ENCODE data around the gene BIN1. TPM values are rescaled to one million over a fixed set of nuclear protein-coding genes. Genes with fewer than 3 reads are reported as not detected.

BIN1 gene
- total and polyA plus RNA-seq, 4 experiments from 2014 or later, result 99.4 to 163 (median 122) TPM

DNA sequence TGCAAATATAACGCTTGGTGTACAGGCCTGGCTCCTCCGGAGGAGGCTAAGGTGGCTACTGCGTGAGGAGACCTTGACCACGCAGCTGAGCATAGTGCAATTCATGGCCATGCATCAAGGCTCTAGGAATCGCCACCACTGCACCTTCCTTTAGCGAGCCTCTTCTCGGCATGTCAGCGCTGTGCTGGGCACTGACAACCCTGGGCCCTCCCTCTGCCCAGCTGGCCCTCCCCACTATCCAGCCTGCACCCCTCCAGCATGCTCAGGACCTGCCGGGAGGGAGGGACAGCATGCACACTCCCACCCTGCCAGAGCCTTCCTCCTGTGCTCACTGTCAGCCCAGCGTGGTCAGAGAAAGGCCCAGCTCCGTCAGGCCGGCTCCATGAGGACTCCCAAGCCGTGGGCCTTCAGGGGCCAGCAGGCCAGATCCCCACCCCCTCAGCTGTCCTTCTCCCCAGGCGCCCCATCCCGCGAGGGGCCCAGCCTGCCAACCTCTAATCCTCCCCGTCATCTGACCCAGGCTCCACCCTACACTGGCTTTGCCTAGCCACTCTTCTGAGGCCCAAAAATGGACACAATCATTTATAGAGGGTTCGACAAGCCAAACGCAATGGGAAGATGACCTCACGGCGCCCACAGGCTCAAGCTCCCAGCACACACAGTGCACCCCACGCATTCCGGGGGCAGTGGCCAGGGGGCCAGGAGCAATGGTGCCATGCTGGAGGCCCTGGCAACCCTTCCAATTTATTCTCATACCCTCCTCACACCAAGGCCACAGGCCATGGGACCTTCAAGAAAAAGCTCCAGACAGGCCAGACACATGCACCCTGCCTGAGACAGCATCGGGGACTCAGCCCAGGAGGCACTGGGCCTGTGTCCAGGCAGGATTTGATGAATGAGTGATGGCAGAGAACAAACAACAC is 3.5 kb downstream of the BIN1 start:
- Mint-ChIP-seq H3K4me3 (peak overlapping the region in 1 of 8 donors; percentile 39), H3K27me3 (peaks cover 1 to 8% of the 10 kb centered on the region in 2 donors), H3K9me3 (no peaks in the 10 kb centered on the region), H3K4me1 (peaks cover 0 to 12% (median 4%) of the 10 kb centered on the region in 4 donors), H3K36me3 (peaks cover 0 to 2% of the 10 kb centered on the region in 2 donors), H3K27ac (no peak overlapping the region)
- intact Hi-C loops (cut with micrococcal nuclease), result no loop called here
- Histone ChIP-seq H3K4me1 (ENCODE audit: insufficient read depth, low read length) (peaks cover 21% of the 10 kb centered on the region), H3K27ac (ENCODE audit: low read depth, low read length) (no peak overlapping the region), H3K4me3 (ENCODE audit: low read length in 2 of 2) (no peak overlapping the region), H3K36me3 (ENCODE audit: insufficient read depth, low read length) (no peaks in the 10 kb centered on the region), H3K9me3 (ENCODE audit: control insufficient read depth in 1 of 2, low read length in 2 of 2) (no peaks in the 10 kb centered on the region), H3K27me3 (ENCODE audit: insufficient read depth, low read length) (no peaks in the 10 kb centered on the region)
- no peak for DNase-seq
- ChIA-PET CTCF (ENCODE audit: partially characterized antibody) (interaction anchor here (1.5 kb wide), 1 partner anchor 9 kb away, joined by 3 read pairs; no protein-coding TSS in a partner anchor), POLR2A (ENCODE audit: partially characterized antibody) (interaction anchor here (0.8 kb wide), 1 partner anchor 23 kb away, joined by 3 read pairs; no protein-coding TSS in a partner anchor)

DNA sequence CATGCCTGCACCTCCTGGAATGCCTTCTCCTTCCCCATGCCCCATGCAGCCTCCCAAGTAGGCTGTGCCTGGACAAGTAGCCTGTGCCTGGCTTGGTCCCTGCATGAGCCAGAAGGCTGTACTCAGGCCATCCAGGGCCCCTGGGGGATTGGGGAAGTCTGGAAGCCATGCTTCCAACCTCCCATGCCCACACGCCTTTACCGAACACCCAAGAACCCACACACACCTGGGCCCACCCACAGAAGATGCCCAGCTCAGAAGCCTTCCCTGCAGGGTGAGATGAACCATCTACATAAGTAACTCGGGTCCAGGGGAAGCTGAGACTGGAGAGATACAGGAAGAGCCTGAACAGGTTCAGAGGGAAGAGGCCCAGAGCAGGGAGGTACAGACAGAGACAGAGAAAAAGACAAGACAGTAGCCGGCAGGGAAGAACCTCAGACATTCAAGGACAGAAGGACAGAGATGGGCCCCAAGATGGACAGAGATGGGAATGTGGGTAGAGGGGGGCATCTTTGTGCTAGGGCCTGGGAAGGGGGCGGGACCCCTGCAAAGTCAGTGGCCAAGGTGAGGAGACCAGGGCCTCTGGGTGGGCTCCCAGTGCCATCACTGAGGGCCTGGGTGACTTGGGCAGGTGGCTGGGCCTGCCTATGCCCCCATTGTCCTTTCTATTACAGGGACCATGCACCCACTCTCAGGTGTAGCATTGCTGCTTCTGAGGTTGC is 4.3 kb downstream of the BIN1 start:
- DNase-seq, result no peak
- H3K4me3 ChIP-seq (ENCODE audit: low read length in 2 of 2), result no peak overlapping the region
- H3K27ac ChIP-seq (ENCODE audit: low read depth, low read length), result no peak overlapping the region
- no peaks in the 10 kb centered on the region for H3K27me3 ChIP-seq (ENCODE audit: insufficient read depth, low read length)
- no peaks in the 10 kb centered on the region for H3K9me3 ChIP-seq (ENCODE audit: control insufficient read depth in 1 of 2, low read length in 2 of 2)
- ChIA-PET POLR2A (ENCODE audit: partially characterized antibody) (no interaction called here), CTCF (ENCODE audit: partially characterized antibody) (interaction anchor here (1.9 kb wide), 1 partner anchor 28 kb away, joined by 4 read pairs; no protein-coding TSS in a partner anchor)
- peaks cover 0 to 2% of the 10 kb centered on the region in 2 donors for H3K36me3 Mint-ChIP-seq
- H3K27me3 Mint-ChIP-seq, result peaks cover 0 to 8% of the 10 kb centered on the region in 2 donors
- no peaks in the 10 kb centered on the region for H3K36me3 ChIP-seq (ENCODE audit: insufficient read depth, low read length)
- H3K27ac Mint-ChIP-seq, result peak overlapping the region in 2 of 7 donors; percentile 43 to 60
- peak overlapping the region in 1 of 8 donors; percentile 5 for H3K4me3 Mint-ChIP-seq
- intact Hi-C loops (cut with micrococcal nuclease), result no loop called here
- H3K9me3 Mint-ChIP-seq, result no peaks in the 10 kb centered on the region
- H3K4me1 ChIP-seq (ENCODE audit: insufficient read depth, low read length), result peaks cover 17% of the 10 kb centered on the region
- H3K4me1 Mint-ChIP-seq, result peaks cover 0 to 10% (median 2%) of the 10 kb centered on the region in 4 donors

DNA sequence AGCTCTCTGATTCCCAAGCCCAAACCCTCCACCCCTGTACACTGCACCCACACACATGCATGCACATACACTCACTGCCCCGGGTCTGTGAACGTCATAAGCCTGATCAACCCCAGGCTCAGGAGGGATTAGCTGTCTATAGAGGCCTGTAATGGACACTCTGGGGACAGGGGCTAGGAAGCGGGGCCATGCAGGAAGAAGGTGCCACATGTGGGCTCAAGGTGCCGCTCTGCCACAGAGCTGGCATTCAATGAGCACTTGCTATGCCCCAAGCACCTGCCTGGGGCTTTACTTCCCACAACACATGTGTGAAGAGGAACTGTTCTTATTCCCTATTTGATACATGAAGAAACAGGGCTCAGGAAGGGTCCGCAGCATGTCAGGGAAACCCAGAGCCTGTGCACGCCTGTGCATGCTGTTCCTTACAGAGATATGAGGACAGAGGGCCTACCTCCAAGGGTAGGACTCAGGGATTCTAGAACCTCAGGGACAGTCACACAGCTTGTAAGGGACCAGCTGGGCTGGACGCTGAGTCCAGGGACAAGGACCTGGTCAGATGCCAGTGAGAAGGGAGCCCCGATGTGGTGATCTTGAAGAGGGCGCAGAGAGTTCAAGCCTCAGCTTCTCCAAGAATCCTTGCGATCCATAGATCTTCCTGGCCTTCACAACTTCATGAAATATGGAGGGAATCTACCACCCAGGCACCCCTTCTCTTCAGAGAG is 5.0 kb downstream of the BIN1 start:
- intact Hi-C loops (cut with micrococcal nuclease), result no loop called here
- Mint-ChIP-seq H3K9me3 (no peaks in the 10 kb centered on the region), H3K36me3 (no peaks in the 10 kb centered on the region), H3K4me1 (peaks cover 0 to 7% (median under 1%) of the 10 kb centered on the region in 4 donors), H3K27ac (peak overlapping the region in 1 of 7 donors; percentile 5), H3K4me3 (no peak overlapping the region), H3K27me3 (peaks cover 0 to 8% of the 10 kb centered on the region in 2 donors)
- ChIA-PET CTCF (ENCODE audit: partially characterized antibody) (interaction anchor here (1.9 kb wide), 1 partner anchor 27 kb away, joined by 4 read pairs; no protein-coding TSS in a partner anchor), POLR2A (ENCODE audit: partially characterized antibody) (no interaction called here)
- H3K9me3 ChIP-seq (ENCODE audit: control insufficient read depth in 1 of 2, low read length in 2 of 2), result no peaks in the 10 kb centered on the region
- no peak overlapping the region for H3K27ac ChIP-seq (ENCODE audit: low read depth, low read length)
- no peaks in the 10 kb centered on the region for H3K36me3 ChIP-seq (ENCODE audit: insufficient read depth, low read length)
- DNase-seq, result no peak
- H3K4me3 ChIP-seq (ENCODE audit: low read length in 2 of 2), result no peak overlapping the region
- no peaks in the 10 kb centered on the region for H3K27me3 ChIP-seq (ENCODE audit: insufficient read depth, low read length)
- H3K4me1 ChIP-seq (ENCODE audit: insufficient read depth, low read length), result peaks cover 14% of the 10 kb centered on the region

DNA sequence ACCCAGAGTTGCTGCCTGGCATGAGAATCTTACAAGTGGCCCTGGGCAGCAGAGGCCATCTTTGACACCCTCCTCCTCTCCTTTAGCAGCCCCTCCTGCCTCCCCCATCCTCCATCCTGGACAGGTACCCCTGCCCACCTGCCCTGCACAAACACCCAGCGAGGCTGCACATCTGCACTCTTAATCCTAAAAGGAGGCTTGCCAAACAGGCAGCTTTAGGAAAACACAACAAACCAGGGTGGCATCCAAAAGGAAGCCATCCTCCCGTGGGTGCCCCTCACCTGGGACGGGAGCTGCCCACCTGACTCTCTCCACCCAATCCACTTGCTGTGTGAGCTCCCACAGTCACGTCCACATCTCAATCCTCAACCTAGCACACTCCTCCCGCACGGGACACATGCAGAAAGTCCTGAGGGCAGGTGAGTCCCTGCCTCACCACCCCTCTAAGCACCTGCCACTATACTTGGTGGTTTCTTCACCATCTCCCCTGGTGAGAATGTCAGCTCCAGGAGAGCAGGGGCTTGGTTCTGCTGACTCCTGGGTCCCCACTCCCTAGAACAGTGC is 5.8 kb downstream of the BIN1 start:
- Histone ChIP-seq H3K4me1 (ENCODE audit: insufficient read depth, low read length) (peaks cover 9% of the 10 kb centered on the region), H3K27ac (ENCODE audit: low read depth, low read length) (no peak overlapping the region), H3K27me3 (ENCODE audit: insufficient read depth, low read length) (no peaks in the 10 kb centered on the region), H3K9me3 (ENCODE audit: control insufficient read depth in 1 of 2, low read length in 2 of 2) (no peaks in the 10 kb centered on the region), H3K36me3 (ENCODE audit: insufficient read depth, low read length) (no peaks in the 10 kb centered on the region), H3K4me3 (ENCODE audit: low read length in 2 of 2) (no peak overlapping the region)
- peaks cover 0 to 8% of the 10 kb centered on the region in 2 donors for H3K27me3 Mint-ChIP-seq
- POLR2A ChIA-PET (ENCODE audit: partially characterized antibody), result no interaction called here
- DNase-seq, result no peak
- H3K36me3 Mint-ChIP-seq, result no peaks in the 10 kb centered on the region
- peaks cover 0 to 7% (median under 1%) of the 10 kb centered on the region in 4 donors for H3K4me1 Mint-ChIP-seq
- H3K27ac Mint-ChIP-seq, result peak overlapping the region in 2 of 7 donors; percentile 32 to 89
- H3K9me3 Mint-ChIP-seq, result no peaks in the 10 kb centered on the region
- H3K4me3 Mint-ChIP-seq, result no peak overlapping the region
- intact Hi-C loops (cut with micrococcal nuclease), result no loop called here
- CTCF ChIA-PET (ENCODE audit: partially characterized antibody), result interaction anchor here (1.9 kb wide), 1 partner anchor 27 kb away, joined by 4 read pairs; no protein-coding TSS in a partner anchor

DNA sequence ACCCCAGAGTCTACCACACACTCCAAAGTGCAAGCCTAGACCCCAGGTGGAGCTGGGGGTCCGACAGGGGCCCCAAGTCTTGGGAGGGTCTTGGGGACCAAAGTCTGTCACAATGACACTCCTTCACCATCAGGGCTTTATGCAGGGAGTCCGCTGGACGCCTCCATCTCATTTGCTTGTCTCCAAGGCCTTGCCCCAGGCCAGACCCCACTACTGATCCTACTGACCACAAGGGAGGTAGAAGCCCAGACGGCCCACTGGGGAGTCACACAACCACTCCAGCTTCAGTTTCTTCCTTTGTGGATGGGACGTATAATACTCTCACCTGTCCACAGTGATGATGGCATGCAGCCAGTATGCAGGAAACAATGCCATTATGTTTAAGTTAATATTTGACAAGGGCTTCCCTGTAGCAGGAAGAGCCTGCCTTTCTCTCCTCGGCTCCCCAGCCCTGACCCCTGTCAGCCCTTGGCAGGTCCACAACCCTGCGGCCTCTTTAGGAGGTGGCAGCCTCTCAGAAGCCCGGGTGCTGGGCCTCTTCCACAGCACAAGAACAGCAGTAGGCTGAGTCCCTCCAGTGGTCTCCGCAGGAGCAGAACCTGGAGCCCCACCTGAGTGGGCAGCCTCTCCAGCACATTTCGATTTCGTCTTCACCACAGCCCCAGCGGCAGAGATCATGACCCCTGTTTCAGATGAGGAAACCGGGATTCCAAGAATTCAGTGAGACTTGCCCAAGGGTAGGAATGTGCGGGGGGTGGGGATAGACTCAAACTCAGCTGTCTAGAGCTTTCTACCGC is 6.5 kb downstream of the BIN1 start:
- Histone ChIP-seq H3K27me3 (ENCODE audit: insufficient read depth, low read length) (no peaks in the 10 kb centered on the region), H3K4me1 (ENCODE audit: insufficient read depth, low read length) (peaks cover 2% of the 10 kb centered on the region), H3K36me3 (ENCODE audit: insufficient read depth, low read length) (no peaks in the 10 kb centered on the region), H3K9me3 (ENCODE audit: control insufficient read depth in 1 of 2, low read length in 2 of 2) (no peaks in the 10 kb centered on the region), H3K4me3 (ENCODE audit: low read length in 2 of 2) (no peak overlapping the region), H3K27ac (ENCODE audit: low read depth, low read length) (no peak overlapping the region)
- no peak overlapping the region for H3K4me3 Mint-ChIP-seq
- POLR2A ChIA-PET (ENCODE audit: partially characterized antibody), result no interaction called here
- H3K27ac Mint-ChIP-seq, result no peak overlapping the region
- H3K4me1 Mint-ChIP-seq, result peaks cover 0 to 7% (median under 1%) of the 10 kb centered on the region in 4 donors
- DNase-seq, result no peak
- peaks cover 0 to 8% of the 10 kb centered on the region in 2 donors for H3K27me3 Mint-ChIP-seq
- CTCF ChIA-PET (ENCODE audit: partially characterized antibody), result interaction anchor here (1.9 kb wide), 1 partner anchor 26 kb away, joined by 4 read pairs; no protein-coding TSS in a partner anchor
- intact Hi-C loops (cut with micrococcal nuclease), result no loop called here
- no peaks in the 10 kb centered on the region for H3K9me3 Mint-ChIP-seq
- H3K36me3 Mint-ChIP-seq, result no peaks in the 10 kb centered on the region

DNA sequence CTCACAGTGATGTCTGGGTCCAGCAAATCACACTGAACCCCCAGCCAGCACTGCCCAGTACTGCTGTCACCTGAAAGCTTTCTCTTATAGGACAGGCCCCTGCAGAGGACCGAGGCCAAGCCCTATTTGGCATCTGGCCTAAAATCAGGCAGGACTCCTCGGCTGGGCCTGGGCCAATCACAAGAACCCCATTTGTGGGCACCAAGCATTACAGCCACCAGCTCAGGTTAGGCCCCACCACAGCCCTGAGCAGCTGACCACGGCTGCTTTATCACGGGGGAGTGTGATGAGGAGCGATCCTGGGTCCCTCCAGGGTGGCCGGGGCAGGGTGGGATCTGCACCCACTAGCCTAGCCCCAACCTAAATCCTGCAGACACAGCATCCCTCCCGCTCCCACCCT is 8.2 kb downstream of the BIN1 start:
- Mint-ChIP-seq H3K27ac (no peak overlapping the region), H3K4me3 (no peak overlapping the region), H3K9me3 (no peaks in the 10 kb centered on the region), H3K4me1 (no peaks in the 10 kb centered on the region), H3K36me3 (no peaks in the 10 kb centered on the region), H3K27me3 (peaks cover 0 to 2% of the 10 kb centered on the region in 2 donors)
- Histone ChIP-seq H3K4me1 (ENCODE audit: insufficient read depth, low read length) (no peaks in the 10 kb centered on the region), H3K9me3 (ENCODE audit: control insufficient read depth in 1 of 2, low read length in 2 of 2) (no peaks in the 10 kb centered on the region), H3K27ac (ENCODE audit: low read depth, low read length) (no peak overlapping the region), H3K4me3 (ENCODE audit: low read length in 2 of 2) (no peak overlapping the region), H3K36me3 (ENCODE audit: insufficient read depth, low read length) (no peaks in the 10 kb centered on the region), H3K27me3 (ENCODE audit: insufficient read depth, low read length) (no peaks in the 10 kb centered on the region)
- CTCF ChIA-PET (ENCODE audit: partially characterized antibody), result no interaction called here
- intact Hi-C loops (cut with micrococcal nuclease), result no loop called here
- no peak for DNase-seq
- POLR2A ChIA-PET (ENCODE audit: partially characterized antibody), result no interaction called here
